DND-41 (cell line): Measurements from ENCODE around the gene ABCA10.
A peak's percentile ranks its signal among the peaks of the same experiment; 100 is the strongest.

ENCODE experiments used
- ATAC-seq: fragments of 200-7000 bp; cut with Tn5 transposase; 3 replicates; pipeline ENCODE4 v1.9.1; 2021; ENCODE audit warnings: low read depth; ENCODE audit not compliant: insufficient read depth
- DNase-seq: peaks from one replicate; pipeline ENCODE4 v3.0.0-alpha.2; 2020
- H2AFZ ChIP-seq: 2 replicates; pipeline ENCODE4 v1.6.0; 2012; ENCODE audit warnings: low read depth, low read length
- H3K27ac ChIP-seq: 2 replicates; pipeline ENCODE4 v1.5.1; 2012; ENCODE audit warnings: low read length, inconsistent platforms
- H3K27me3 ChIP-seq: fragments of 200-600 bp; sonication (generic); 2 replicates; pipeline ENCODE4 v1.6.0; 2012; ENCODE audit warnings: low read length, mild to moderate bottlenecking, inconsistent platforms; ENCODE audit not compliant: insufficient read depth, poor library complexity
- H3K36me3 ChIP-seq: 2 replicates; pipeline ENCODE4 v1.5.1; 2012; ENCODE audit warnings: low read length, inconsistent platforms; ENCODE audit not compliant: insufficient read depth
- H3K4me1 ChIP-seq: 2 replicates; pipeline ENCODE4 v1.5.1; 2012; ENCODE audit warnings: mild to moderate bottlenecking, low read length; ENCODE audit not compliant: insufficient read depth
- H3K4me2 ChIP-seq: 2 replicates; pipeline ENCODE4 v1.6.0; 2012; ENCODE audit warnings: mild to moderate bottlenecking, moderate library complexity, low read length, inconsistent platforms; ENCODE audit not compliant: insufficient read depth
- H3K4me3 ChIP-seq, 2 experiments: fragments of 200-600 bp in 1 of 2; shearing (Covaris generic) in 1 of 2; 2 replicates each; pipeline ENCODE4 v1.5.1; 2012 to 2016; ENCODE audit warnings: inconsistent platforms in 2 of 2, low read length in 2 of 2, mild to moderate bottlenecking in 2 of 2, low read depth in 1 of 2, moderate library complexity in 1 of 2
- H3K79me2 ChIP-seq: 2 replicates; pipeline ENCODE4 v1.6.0; 2012; ENCODE audit warnings: low read length, inconsistent platforms; ENCODE audit not compliant: insufficient read depth
- H3K9ac ChIP-seq: 2 replicates; pipeline ENCODE4 v1.6.0; 2012; ENCODE audit warnings: low read depth, mild to moderate bottlenecking, inconsistent platforms, low read length, moderate library complexity
- H3K9me3 ChIP-seq: 2 replicates; pipeline ENCODE4 v1.5.1; 2012; ENCODE audit warnings: low read length, moderate library complexity, mild to moderate bottlenecking, inconsistent platforms; ENCODE audit not compliant: insufficient read depth, severe bottlenecking
- H4K20me1 ChIP-seq: 2 replicates; pipeline ENCODE4 v1.6.0; 2012; ENCODE audit warnings: low read length; ENCODE audit not compliant: insufficient read depth
- CTCF ChIP-seq: IDR thresholded peaks from 2 replicates; pipeline ENCODE4 v1.5.1; 2012; ENCODE audit warnings: borderline replicate concordance, low read length, moderate library complexity, mild to moderate bottlenecking; ENCODE audit not compliant: poor library complexity, severe bottlenecking; ENCODE audit errors: extremely low read depth
- EZH2 ChIP-seq: IDR thresholded peaks from 3 replicates; pipeline ENCODE4 v1.6.1; 2012; ENCODE audit warnings: borderline replicate concordance, low read depth, mild to moderate bottlenecking, moderate library complexity, low read length, inconsistent platforms; ENCODE audit not compliant: severe bottlenecking

ABCA10 gene

DNA sequence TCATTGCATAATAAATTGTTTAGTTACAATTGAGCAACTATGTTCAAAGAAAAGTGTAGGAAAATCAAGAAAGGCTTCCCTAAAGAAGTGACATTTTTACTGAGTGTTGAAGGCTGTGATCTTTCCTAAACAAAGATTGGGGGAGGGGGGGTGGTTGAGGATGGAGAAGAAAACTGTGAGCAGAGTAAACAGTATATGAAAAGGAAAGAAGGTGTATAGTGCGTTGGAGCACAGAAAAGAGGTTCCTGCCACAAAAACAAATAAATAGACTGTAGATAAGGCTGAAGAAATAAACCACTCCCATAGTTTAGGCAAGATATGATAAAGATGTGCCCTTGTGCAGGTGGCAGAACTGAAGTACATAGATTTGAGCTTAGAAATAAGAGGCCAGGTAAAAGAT is 8.5 kb downstream of the ABCA10 start:
- H3K4me1 ChIP-seq = no peaks in the 10 kb centered on the region
- peaks cover 12% of the 10 kb centered on the region for H3K27me3 ChIP-seq
- H3K9ac ChIP-seq = no peak overlapping the region
- no peaks in the 10 kb centered on the region for H3K36me3 ChIP-seq
- no peak overlapping the region for H2AFZ ChIP-seq
- H4K20me1 ChIP-seq = no peaks in the 10 kb centered on the region
- DNase-seq = no peak
- H3K4me2 ChIP-seq = no peak overlapping the region
- no peak overlapping the region for H3K27ac ChIP-seq
- H3K4me3 ChIP-seq = no peak overlapping the region
- TF ChIP-seq EZH2 (no peak), CTCF (no peak)
- H3K9me3 ChIP-seq = no peaks in the 10 kb centered on the region
- H3K79me2 ChIP-seq = no peaks in the 10 kb centered on the region
- no peak for ATAC-seq

DNA sequence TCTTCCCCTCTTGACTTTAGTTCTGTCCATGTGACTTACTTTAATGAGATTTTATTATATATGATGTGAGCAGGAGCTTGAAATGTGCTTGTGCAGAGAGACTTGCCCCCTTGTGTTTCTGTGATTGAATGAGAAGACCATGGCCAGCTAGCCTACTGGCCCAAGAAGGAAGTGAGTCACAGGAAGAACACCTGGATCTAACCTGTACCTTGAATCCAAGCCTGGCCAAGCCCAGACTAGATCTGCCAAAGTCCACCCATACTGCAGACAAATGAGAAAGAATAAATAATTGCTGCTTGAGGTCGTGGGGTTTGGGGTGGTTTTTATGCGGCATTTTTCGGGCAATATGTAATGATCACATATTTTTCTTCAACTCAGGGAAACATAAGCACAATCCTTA is 9.6 kb downstream of the ABCA10 start:
- Histone ChIP-seq H3K27me3 (peaks cover 6% of the 10 kb centered on the region), H3K79me2 (no peaks in the 10 kb centered on the region), H4K20me1 (no peaks in the 10 kb centered on the region), H3K4me3 (no peak overlapping the region), H3K27ac (no peak overlapping the region), H3K4me1 (no peaks in the 10 kb centered on the region), H3K9ac (no peak overlapping the region), H3K36me3 (no peaks in the 10 kb centered on the region), H3K4me2 (no peak overlapping the region), H2AFZ (no peak overlapping the region), H3K9me3 (no peaks in the 10 kb centered on the region)
- TF ChIP-seq CTCF = no peak
- no peak for TF ChIP-seq EZH2
- DNase-seq = no peak
- ATAC-seq = no peak

GRCh38 chr17:69213059-69213813 is 15.4 kb downstream of the ABCA10 start:
- no peak overlapping the region for H3K4me3 ChIP-seq

More at GRCh38 chr17:69213059-69213813, 15.4 kb downstream of the ABCA10 start:
- H3K9ac ChIP-seq = no peak overlapping the region
- no peaks in the 10 kb centered on the region for H3K79me2 ChIP-seq
- H3K27ac ChIP-seq = no peak overlapping the region
- no peak overlapping the region for H3K4me2 ChIP-seq
- H3K9me3 ChIP-seq = no peaks in the 10 kb centered on the region
- no peaks in the 10 kb centered on the region for H3K27me3 ChIP-seq
- H2AFZ ChIP-seq = no peak overlapping the region
- no peak for DNase-seq
- H4K20me1 ChIP-seq = no peaks in the 10 kb centered on the region
- H3K36me3 ChIP-seq = no peaks in the 10 kb centered on the region
- no peak for ATAC-seq
- no peaks in the 10 kb centered on the region for H3K4me1 ChIP-seq
- TF ChIP-seq EZH2 (no peak), CTCF (peak; percentile 23)
